Measurements from ENCODE around the gene ACTR3C.

DNA sequence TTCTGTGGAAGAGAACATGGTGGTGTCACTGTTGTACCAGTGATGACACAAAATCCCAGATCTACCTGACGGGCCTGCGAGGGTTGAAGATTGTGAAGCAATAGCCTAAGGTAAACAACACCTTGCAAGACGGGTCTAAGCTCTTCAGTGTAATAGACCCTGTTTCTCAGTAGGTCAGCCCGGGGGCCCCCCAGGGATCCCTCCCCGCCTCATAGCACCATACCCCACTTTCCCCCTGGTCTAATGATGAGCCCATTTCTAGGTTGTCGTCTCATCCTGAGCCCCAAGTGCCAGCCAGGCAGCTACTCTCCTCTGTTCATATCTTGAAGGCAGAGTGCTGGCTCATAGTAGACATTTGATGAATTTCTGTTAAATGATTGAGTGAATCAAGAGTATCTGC lies 2.6 kb upstream of the ACTR3C start:
- TF ChIP-seq CTCF (IDR thresholded peaks at IDR 0.05) (no peak), POLR2A (IDR thresholded peaks at IDR 0.05) (no peak)

Measured in testis (tissue), 2 donors.